Central memory CD4-positive, alpha-beta T cell (primary cell): ENCODE results near the gene TDRD10.

Experiments used
- DNase-seq: peaks from one replicate; pipeline ENCODE4 v3.0.0; 2022
- total RNA-seq, 3 experiments: gene quantifications; one replicate each; lab custom pipeline; 2026; lab: John Stamatoyannopoulos, UW

Gene TDRD10
- total RNA-seq: 0 to 0.07 (median 0) reads per million in 3 experiments

DNA sequence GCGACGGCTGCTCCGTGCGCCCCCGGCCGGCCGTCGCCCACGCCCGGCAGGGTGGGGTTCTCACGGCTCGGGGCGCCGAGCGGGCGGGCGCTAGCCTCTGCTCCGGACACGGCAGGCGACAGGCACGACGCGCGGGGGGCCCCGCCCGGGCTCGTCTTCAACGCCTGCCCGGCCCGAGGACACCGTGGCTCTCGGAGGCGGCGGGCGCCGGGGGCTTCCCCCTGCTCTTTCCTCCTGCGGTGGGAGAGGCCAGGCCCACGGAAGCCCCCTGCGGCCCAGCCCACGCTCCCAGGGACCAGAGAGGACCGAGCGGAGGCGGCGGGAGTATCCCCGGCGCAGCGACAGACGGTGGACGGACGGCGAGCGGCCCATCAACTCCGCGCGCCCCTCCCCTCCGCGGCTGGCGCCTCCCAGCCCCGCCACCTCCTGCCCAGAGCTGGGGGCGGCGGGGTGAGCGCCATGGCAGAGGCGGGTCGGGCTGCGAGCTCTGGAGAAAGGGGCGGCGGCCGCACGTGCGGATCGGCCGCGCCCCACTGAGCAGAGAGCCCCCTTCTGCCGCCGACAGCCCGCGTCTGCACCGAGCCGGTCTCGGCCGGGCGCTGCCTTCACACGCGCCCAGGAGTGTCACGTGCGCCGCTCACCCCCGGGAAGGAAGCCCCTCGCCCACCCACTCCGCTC lies at the start of gene TDRD10, which contains the start of gene SHE:
TSS of gene TDRD10 (plus strand) at position 154 of the 678 bp plus-strand sequence. CDS start 4,685 bp downstream, outside the sequence.
TSS of gene SHE (minus strand) at position 347 of the 678 bp plus-strand sequence. CDS start 386 bp downstream, outside the sequence.
- DNase-seq: no peak

- no peak for DNase-seq
Observed at GRCh38 chr1:154453161-154453560, 48.9 kb upstream of the TDRD10 start.

DNA sequence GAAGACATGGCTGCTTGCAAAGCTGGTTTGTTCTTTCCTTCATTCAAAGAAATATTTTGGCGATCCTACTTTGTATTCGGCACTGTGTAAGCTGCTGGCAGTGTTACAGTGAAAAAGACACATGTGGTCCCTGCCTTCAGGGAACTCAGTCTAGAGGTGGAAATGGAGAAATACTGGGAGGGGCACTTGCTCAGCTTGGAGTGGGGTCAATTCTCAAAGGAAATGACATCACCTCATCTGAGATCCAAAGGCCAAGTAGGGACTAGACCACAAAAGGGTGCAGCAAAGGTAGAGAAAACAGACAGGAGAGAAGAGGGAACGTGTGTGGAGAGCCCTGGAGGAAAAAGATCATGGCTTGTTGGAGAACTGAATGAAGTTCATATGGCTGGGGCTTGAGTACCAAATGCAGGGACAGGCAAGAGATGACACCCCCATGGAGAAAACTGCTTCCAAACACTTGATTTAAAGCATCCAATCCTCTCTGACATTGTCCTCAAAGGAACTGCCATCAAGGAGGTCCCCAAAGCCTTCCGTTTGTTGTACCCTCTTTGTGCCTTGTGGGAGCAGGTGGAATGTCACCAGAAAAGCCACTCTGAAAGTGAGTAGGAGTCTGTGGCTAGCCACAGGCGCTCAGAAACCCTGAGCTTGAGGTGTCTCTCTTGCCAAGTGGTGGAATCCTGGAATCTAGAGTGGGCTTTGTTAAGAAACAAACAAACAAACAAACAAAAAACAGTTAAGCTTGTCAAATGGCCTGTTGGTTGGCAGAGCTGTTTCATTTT lies 48.3 kb upstream of the TDRD10 start:
- DNase-seq: no peak

DNA sequence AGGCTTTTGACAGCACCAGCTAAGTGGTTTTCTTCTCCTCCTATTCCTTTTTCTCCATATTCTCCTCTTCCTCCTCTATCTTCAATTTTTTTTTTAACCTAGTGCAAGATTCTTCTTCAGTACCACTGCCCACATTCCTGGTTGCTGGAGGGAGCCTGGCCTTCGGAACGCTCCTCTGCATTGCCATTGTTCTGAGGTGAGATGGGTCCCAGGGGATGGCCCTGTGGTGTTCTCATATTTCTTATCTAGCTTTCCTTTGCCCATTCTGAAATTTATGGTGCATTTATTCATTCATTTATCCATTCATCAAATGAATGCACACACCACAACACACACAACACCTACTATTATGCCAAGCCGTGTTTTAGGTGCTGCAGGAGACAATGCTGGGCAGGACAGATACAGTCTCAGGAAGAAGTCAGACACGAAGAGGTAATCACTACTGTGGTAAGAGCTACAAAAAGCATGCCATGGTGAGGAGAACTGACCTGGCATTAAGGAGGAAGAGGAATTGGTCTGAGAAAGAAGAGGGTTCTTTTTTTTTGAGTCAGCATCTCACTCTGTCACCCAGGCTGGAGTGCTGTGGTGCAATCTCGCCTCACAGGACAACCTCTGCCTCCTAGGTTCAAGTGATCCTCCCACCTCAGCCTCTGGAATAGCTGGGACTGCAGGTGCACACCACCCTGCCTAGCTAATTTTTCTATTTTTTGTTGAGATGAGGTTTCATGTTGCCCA lies 47.5 kb upstream of the TDRD10 start:
- no peak for DNase-seq

GRCh38 chr1:154456631-154457030 lies 45.4 kb upstream of the TDRD10 start:
- DNase-seq: no peak

GRCh38 chr1:154459080-154459479 lies 42.9 kb upstream of the TDRD10 start:
- no peak for DNase-seq

GRCh38 chr1:154460695-154461260 lies 41.2 kb upstream of the TDRD10 start:
- DNase-seq: no peak

DNA sequence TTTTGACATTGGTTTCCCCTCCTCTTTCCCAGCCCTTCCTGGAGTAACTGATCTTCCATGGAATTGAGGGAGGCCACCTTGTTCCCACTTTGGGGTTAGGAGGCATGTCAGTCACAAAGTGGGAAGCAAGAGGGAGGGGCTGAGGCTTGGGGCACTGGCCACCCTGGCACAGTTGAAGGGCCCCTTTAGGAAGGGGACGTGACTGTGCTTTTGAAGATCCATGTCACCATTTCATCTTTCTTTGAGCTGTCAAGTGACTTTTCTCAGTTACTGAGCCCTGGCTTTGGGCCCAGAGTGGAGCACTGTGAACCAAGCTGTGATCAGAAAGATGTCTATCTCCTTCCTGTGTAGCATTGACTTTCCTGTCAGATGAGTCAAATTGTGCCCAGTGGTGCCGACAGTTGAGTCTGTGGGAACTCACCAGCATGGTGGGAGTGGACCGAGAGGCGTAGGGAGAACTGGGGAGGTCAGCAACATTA lies 38.5 kb upstream of the TDRD10 start:
- peak; percentile 79 for DNase-seq

DNA sequence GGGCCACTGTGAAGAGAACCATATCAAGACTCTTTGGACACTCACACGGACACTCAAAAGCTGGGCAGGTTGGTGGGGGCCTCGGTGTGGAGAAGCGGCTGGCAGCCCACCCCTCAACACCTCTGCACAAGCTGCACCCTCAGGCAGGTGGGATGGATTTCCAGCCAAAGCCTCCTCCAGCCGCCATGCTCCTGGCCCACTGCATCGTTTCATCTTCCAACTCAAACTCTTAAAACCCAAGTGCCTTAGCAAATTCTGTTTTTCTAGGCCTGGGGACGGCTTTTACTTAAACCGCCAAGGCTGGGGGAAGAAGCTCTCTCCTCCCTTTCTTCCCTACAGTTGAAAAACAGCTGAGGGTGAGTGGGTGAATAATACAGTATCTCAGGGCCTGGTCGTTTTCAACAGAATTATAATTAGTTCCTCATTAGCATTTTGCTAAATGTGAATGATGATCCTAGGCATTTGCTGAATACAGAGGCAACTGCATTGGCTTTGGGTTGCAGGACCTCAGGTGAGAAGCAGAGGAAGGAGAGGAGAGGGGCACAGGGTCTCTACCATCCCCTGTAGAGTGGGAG lies 36.3 kb upstream of the TDRD10 start:
- DNase-seq: no peak

DNA sequence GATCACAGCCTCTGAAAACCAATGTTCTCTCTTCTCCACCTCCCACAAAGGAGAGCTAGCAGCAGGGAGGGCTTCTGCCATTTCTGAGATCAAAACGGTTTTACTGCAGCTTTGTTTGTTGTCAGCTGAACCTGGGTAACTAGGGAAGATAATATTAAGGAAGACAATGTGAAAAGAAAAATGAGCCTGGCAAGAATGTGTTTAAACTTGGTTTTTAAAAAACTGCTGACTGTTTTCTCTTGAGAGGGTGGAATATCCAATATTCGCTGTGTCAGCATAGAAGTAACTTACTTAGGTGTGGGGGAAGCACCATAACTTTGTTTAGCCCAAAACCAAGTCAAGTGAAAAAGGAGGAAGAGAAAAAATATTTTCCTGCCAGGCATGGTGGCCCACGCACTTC lies 35.8 kb upstream of the TDRD10 start:
- DNase-seq: peak; percentile 22

GRCh38 chr1:154466921-154467417 lies 35.0 kb upstream of the TDRD10 start:
- no peak for DNase-seq

DNA sequence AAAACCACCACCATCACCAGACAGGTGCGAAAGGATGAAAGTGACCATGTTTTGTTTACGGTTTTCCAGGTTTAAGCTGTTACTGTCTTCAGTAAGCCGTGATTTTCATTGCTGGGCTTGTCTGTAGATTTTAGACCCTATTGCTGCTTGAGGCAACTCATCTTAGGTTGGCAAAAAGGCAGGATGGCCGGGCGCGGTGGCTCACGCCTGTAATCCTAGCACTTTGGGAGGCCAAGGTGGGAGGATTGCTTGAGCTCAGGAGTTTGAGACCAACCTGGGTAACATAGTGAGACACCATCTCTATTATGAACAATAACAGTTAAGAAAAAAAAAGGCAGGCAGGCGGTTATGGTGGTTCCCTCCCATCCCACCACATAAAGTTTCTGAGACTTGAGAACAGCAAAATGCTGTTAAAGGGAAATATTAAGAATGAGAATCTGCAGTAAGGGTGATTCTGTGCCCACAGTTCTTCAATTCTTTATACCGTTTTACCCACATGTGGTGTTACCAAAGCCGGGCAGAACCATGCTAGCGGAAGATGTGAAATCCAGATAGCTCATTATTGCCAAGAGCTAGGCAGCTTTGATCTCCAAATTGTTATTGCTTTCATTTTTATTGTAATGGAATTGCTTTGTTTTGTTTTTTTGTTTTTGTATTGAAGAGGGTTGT lies 34.5 kb upstream of the TDRD10 start:
- DNase-seq: peak; percentile 41

- no peak for DNase-seq
Observed at GRCh38 chr1:154468535-154469250, 33.3 kb upstream of the TDRD10 start.

- no peak for DNase-seq
Observed at GRCh38 chr1:154469844-154470560, 32.0 kb upstream of the TDRD10 start.

DNA sequence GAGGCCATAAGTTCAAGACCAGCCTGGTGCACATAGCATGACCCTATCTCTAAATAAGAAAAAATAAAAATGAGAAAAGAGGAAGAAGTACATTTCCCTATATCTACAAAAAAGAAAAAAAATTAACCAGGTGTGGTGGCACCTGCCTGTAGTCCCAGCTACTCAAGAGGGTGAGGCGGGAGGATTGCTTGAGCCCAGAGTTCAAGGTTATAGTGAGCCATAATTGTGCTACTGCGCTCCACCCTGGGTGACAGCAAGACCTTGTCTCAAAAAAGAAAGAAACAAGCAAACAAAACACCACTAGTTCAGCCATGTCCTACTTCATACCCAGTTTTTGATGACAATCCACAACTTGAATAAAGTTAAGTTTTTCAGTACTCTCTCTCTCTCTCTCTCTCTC lies 30.7 kb upstream of the TDRD10 start:
- no peak for DNase-seq

DNA sequence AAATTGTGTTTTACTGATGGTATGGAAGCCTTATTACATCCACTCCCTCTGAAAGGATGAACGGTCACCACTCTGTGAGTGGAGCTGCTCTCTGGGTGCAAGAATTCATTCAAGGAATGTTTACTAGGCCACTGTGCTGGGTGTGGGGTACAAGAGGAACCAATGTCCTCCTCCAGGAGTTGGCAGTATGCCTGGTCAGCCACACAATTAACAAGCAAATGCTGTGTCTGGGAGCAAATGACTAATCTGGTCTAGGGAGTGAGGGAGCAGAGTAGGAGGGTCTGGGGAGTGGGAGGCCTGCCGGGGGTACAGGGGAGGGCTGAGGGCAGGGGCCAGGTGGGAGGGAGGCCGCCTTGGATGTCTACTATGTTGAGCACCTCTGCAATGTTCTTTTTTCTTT lies 27.2 kb upstream of the TDRD10 start:
- DNase-seq: no peak

DNA sequence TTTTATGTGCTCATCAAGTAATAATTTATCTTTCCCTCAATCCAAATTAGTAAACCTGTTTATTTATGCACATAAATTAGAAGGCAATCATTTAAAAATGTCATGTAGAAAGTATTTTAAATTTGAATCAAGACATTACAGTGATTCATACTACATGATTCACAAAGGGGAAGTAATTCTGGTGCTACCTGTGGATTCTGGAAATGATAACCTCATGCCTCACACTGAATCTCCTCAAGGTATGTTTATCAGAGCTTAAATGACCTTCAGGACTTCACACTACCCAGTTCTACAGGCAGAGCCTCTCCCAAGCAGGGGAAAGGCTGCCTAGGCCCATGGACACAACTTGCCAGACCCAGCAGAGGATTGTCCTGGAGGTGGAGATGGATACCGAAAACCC lies 25.2 kb upstream of the TDRD10 start:
- DNase-seq: no peak

DNA sequence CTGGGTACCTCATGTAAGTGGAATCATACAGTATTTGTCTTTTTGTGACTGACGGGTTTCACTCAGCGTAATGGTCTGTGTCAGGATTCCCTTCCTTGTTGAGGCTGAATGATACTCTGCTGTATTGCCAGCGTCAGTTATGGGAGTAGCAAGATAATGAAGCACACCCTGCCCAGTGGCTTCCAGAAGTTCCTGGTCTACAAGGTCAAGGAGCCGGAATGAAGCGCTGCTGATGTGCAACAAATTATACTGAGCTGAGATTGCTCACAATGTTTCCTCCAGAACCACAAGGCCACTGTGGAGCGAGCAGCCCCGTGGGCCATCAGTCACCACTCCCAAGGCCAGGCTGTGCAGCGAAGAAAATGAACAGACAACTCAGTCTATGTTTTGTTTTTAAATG lies 24.0 kb upstream of the TDRD10 start:
- DNase-seq: no peak

DNA sequence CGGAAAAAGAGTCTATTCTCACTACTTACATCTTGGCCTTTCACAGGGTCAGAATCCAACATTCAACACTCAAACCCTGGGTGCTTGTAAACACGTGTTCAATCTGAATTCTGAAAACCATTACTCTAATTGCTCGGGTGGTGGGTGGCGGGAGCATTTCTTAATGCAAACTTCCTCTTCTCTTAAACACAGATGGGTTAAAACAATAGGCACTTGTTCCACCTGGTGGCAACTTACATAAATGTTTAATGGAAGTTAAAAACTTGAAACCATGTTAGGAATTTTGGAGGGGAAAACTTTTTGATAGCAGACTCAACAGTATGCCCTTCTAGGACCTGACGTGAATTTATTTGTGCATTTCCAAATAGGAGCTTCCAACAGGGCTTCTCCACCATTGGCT lies 23.4 kb upstream of the TDRD10 start:
- no peak for DNase-seq

GRCh38 chr1:154479764-154480421 lies 22.1 kb upstream of the TDRD10 start:
- peak; percentile 56 for DNase-seq
